Gastroesophageal sphincter (tissue), 3 donors: ENCODE data around the gene IQCB1.

Source experiments
- CTCF ChIP-seq, 4 experiments: fragments of 200-600 bp in 2 of 4; fragments of 450-650 bp in 2 of 4; sonication (generic) in 1 of 4; IDR thresholded peaks; one replicate each; pipeline ENCODE4 v1.5.1; 2017 to 2019; ENCODE audit warnings: antibody characterized with exemption in 4 of 4, mild to moderate bottlenecking in 2 of 4, moderate library complexity in 2 of 4
- POLR2AphosphoS5 ChIP-seq: sonication (generic); formaldehyde crosslinking; IDR thresholded peaks from one replicate; pipeline ENCODE4 v1.6.1; 2017; ENCODE audit warnings: antibody characterized with exemption

GRCh38 chr3:121750087-121750415 is 84.8 kb downstream of the IQCB1 start:
- TF ChIP-seq CTCF (IDR thresholded peaks at IDR 0.05) (no peak), POLR2AphosphoS5 (no peak)
